GM19239 (cell line): ENCODE data around the gene ELFN2.
A peak's percentile ranks its signal among the peaks of the same experiment; 100 is the strongest.

Experiments used
- DNase-seq: peaks from one replicate; pipeline ENCODE4 v3.0.0; 2011; ENCODE audit warnings: low spot score; ENCODE audit not compliant: insufficient read length
- FAIRE-seq: peaks from 2 replicates; lab custom pipeline; 2011; peaks lifted over from hg19 to GRCh38; lab: Jason Lieb, UNC

ELFN2 gene

DNA sequence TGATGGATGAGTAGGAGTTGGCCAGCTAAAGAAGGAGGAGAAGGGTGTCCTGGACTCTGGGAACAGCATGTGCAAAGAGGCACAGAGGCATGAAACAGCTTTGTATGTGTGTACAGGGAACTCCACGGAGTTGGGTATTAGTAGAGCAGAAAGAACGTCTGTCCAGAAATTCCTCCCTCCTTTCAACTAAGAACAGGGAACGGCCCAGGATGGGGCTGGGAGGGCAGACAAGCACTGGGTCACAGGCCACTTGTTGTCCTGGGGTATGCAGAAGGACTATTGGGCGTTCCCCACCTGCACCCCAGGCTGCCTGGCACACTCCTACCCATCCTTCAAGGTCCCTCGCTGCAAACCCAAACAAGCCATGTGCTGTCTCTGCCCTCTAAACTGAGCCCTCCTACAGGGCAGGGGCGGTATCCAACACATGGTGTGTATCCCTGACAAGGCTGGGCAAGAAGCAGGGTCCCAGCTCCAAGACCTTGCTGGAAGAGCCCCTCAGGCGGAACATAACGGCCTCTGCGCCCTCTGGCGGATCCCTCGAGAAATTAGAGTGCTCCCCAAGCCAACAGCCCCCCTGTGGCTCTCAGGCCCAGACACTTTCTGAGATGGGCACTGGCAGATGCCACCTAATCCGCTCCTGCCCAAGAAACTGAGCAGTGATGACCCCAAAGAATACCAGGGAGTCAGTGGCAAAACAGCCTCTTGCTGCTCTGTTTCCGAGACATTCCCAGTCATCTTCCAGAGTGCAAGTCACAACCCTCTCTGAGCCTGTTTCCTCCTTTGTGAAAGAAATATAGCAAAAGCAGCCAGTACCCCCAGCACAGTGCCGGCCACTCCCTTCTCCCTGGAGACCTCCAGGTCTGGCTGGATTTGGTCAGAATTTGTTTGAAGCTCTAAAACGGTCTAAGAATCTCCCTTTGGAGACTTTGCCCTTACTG is 1.6 kb upstream of the ELFN2 start:
- peak; percentile 79 for FAIRE-seq

DNA sequence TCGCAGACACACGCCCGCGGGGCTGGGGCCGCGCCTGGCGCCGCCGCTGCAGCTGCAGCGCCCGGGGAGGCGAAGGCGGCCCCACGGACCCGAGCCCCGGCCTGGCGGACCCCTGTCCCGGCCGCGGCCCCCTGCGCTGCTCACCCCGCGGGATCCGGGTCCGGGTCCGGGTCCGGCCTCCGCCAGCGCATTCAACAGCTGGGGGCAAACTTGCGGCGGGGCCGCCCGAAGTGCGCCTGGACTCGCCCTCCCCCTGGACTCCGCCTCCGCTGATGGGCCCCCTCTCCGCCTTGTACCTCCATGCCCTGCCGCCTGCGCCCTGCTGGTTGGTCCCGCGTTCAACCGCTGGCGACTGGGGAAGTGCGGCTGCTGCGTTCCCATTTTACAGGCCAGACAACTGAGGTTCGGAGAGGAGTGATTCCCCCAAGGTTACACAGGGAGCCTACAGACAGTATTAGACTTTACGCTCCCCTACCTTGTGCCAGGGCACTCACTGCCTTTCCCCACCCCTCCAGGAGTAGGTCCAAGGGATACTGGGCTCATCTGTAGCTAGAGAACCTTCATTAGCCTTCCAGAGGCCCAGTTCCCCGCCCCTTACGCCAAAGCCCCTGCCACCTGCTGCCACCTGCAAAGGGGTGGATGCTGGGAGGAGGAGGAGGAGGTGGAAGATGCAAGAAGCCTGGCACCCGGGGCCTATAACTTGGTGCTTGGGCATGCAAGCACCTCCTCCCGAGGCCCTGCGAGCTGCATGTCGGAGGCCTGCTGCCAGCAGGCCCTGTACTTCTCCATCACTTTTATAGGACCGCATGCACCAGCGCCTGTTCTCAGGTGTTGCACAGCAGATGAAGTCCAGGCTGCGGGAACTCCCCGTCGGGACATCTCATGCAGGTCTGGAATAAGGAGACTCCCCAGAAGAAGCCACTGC is 694 bp upstream of the ELFN2 start:
- no peak for DNase-seq
- no peak for FAIRE-seq

More for the DNA sequence above, 1.6 kb upstream of the ELFN2 start:
- peak; percentile 91 for DNase-seq

DNA sequence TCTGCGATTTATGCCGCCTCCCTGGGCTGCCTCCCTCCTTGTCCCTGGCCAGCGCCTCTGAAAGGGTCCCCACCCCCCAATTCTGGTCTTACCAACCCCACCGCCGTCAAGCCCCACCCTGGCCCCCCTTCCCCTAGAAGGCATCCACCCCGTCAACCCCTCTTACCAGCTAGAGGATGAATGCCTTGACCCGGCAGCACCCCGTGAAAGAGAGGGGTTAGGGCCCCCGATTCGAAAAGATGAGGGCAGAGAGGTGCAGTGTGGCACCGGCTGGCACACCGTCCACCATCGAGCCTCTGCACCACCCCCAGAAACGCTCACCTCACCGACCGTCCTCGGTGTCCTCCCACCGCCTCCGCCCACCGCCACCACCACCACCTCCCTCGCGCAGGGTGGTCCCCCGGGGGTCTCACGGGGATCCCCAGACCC is 559 bp downstream of the ELFN2 start:
- FAIRE-seq (no peak), DNase-seq (no peak)

DNA sequence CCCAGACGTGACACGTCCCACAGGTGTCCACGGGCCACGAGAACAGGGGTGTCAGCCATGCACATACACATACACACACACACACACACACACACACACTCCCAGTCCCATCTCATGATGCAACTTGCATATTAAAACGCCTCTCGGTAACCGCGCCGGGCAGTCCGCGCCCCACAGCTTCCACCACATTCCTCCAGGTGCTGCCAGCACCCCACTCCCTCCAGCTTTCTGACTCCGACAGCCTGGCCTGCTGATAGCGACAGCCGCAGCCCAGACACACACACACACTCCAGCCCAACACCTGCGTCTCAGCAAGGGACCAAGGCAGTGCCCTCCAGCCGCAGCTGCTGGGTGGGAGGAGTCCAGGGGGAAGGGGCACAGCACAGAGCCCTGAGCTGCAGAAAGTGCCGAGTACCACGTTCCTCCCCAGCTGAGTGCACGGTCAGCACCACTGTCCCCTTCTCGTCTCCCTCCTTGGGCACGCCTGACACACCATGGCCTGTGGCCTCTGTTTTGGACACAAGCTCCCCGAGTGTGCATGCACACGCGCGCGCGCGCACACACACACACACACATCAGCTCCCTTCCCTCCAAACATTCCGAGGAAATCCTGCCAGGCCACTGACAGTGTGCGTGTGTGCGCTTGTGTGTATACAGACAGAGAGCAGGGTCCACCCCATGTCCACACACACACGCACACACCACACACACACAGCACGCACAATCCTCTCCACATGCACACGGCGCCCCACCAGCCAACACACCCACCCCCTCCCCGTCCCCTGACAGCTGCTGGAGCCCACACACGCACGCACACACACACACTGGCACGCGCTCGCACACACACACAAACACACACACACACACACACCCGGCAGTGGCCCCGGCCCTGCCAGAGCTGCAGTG is 1.2 kb downstream of the ELFN2 start:
- FAIRE-seq (no peak), DNase-seq (no peak)

DNA sequence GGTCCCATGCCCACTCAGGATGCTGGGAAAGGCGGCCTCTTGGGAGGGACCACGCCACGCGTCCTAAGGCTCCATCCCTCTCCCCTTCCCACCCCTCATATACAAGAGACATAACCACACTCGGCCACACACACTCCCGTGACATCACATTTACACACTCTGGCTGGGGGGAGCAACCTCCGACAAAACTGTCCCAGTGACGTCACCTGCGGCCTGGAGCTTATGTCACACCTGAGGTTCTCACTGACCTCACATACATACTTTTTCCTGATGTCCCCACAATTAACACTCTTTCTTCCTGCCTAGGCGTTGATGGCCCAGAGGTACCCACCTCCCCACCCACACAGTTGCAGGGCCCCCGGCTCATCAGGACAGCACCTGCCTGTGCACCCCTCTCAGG is 1.9 kb downstream of the ELFN2 start:
- no peak for DNase-seq
- FAIRE-seq = no peak

DNA sequence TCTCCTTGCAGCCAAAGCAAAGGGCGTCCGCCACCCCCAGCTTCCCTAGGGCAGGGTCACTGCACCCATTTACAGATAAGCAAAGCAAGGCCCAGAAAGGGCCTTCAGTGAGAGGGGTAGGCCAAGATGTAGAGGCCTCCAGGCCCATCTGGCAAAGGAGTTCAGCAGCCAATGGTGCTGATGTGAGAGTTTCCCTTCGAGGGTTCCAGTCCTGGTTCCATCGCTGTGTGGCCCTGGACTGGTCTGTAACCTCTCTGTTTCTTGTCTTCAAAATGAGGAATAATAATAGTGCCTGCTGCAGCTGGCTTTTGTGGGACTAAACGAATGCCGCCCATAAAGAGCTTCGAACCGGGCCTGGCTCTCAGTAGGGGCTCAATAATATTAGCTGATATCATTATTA is 4.0 kb downstream of the ELFN2 start:
- FAIRE-seq (no peak), DNase-seq (no peak)

DNA sequence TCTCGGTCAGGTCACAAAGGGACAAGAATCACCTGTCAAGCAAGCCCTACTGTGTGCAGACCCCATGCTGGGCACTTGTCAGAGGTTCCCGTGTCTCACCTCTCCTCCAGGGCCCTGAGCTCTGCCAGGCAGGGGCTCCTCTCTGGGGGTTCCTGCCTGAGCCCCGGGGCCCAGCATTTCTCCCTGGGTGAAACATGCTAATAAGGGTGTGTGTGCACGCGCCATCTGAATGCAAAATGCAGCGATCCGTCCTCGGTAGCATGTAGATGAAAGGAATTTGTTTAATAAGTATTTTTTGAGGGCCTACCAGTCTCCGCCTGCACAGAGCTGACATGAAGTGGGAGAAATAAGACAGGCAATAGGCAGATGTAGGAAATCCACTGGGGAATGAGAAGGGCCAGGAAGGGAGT is 5.8 kb downstream of the ELFN2 start:
- no peak for FAIRE-seq

DNA sequence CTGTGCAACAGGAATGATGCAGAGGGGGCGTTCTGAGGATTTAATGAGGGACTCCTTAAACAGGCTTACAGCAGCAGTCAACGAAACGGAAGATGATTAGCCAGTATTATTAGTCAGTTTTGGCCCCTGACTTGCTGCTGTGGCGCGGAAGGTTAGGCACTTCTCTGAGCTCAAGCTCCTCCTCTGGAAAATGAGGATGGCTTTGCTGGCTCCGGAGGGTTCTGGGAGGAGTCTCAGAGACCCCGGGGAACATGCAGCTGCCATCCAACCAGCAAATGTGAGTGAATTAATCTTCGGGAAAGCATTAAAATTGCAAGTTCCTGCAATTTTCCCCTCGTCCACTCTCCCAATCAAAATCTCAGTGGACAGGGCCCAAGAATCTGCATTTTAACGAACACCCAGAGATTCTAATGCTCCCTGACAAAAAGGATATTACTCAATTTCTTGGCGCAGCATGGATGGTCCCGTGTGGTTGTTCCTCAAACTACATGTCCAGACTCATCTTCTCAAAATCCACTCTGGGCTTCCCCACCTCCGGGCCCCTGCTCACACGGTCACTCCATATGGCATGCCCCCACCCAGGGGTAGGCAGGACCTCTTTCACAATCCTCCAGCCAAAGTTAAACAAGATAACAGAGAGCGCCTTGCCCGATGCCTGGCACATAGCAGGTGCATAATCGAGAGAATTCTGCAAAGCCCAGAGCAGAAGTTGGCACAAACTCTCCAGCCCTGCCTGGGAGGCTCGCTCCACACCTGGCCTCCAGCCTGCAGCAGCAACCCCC is 6.4 kb downstream of the ELFN2 start:
- FAIRE-seq = no peak
- DNase-seq = no peak

More for the DNA sequence above, 5.8 kb downstream of the ELFN2 start:
- no peak for DNase-seq

DNA sequence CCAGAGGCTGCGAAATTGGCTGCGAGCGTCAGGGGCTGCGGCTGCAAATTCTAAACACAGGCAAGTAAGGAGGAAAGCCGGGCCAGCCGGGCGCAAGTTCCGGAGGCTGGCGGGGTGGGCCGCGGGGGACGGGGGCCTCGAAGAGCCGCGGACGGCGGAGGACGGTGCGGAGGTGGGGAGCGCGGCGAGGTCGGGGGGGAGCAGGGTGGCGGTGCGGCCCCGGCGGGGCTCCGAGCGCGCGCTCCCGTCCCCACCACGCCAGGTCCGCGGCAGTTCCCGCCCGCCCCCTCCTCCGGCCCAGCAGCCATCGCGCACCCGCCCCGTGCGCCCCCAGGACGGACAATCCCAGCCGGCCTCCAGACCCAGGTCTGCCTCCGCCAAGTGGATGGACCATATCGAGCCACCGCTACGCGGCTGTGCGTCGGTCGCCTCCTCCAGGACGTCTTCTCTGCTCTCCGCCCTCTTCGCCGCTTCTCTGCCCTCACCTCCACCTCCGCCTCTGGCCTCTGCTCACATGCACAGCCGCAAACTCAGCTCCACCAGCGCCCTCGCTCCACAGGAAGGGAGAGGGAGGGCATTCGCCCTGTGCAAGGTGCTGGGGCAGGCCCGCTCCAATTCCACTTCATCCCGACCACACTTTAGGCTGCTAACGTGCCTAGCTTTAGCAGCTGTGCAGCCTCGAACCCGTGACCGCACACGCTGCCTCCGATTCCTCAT is 7.2 kb downstream of the ELFN2 start:
- DNase-seq = no peak
- no peak for FAIRE-seq

DNA sequence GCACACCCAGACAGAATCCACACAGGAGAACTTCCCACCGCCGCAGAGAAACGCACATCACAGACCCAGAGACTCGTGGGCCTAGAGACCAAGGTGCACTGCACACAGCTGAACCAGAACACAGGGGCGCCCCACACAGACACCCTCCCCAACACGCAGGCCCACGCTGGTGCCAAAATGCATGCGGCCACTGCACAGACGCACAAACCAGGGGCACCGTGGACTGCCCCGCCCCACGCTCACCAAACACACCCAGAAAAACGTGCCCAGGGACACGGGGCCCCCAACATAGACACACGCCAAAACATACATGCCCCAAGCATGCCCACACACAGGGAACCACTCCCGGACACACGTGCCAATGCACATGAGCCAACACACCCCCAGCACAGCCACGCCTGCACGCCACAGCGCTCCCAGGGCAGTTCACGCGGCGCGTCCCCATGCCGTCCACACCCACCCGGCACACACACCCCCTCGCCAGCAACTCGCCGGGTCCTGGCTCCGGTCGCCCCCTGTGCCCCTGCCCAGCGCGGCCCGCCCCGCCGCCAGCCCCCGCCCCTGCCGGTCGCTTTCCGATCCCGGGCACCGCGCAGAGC is 7.8 kb downstream of the ELFN2 start:
- FAIRE-seq (no peak), DNase-seq (no peak)

DNA sequence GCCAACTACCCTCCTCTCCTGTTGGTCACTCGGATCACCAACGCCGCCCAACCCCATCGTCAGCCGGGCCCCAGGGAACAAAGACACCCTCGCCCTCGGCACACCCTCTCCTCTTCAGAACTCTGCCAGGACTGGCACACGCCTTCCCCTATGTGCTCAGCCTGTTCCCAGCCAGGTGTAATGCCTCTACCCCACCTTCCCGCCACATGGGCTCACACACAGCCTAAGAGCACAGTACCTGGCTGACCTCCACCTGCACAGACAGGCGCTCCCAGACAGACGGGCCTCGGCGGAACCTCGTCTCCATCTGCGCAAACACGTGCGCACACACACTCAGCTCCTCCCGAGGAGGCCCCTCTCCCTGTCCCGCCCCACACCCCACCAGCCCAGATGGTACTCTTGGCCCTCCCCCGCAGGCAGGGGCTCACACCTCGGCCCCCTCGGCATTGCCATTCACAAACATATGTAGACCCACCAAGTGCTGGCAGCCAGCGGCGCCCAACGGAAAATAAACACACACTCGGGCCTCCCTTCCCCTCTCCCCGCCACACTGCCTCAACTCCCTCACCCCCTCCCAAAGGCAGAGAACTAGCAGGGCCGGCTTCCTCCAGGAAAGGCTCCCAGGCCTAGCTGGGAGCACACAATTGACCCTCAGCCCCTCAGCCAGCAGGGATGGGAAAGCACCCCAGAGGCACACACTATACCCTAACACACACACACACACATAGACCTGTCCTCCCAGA is 8.5 kb downstream of the ELFN2 start:
- no peak for FAIRE-seq

DNA sequence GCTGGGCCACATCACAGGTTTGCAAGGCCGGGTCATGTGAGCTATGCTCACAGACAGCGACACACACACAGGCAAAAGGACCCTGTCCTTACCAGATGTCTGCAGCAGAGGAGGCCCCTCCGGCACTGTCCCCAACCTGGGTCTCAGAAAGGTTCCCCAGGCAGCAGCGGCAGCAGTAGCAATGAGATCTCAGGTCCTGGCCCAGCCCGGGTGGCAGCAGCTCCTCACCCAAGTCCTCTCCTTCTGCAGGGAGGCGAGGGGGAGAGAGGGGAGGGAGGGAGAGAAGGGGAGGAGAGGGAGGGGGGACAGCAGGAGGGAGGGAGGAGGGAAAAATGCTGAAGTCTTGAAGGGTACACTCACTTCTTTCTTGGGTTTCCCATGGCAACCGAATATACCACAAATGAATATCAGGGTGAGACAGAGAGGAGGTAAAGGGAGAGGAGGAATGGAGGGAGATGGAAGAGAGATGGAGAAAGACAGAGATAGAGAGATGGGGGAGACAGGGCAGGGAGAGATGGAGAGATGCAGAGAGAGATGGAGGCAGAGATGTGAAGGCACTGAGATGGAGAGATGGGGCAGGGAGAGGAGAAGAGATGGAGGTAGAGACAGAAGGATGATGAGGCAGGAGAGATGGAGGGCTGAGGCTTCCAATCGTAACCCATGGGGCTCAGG is 9.5 kb downstream of the ELFN2 start:
- no peak for FAIRE-seq
- no peak for DNase-seq

More for the DNA sequence above, 8.5 kb downstream of the ELFN2 start:
- DNase-seq = no peak

DNA sequence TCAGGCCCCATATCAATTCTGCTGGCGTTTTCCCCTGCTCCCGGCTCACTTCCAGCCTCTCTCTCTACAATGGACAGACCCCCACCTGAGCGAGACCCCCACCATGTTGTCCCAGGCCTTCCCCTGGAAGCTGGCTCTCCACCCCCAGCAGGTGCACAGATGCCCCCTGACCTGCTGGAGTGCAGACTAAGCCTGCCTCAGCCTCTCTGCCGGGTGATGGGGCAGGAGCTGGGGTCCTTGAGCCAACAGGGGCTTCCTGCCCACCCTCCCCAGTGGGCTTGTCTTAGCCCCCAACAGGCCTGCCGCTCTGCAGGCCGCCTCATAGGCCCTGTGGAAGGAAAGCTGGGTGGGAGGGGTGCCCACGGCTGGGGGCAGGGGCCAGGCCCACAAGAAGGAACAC is 10.0 kb downstream of the ELFN2 start:
- FAIRE-seq (no peak), DNase-seq (no peak)

DNA sequence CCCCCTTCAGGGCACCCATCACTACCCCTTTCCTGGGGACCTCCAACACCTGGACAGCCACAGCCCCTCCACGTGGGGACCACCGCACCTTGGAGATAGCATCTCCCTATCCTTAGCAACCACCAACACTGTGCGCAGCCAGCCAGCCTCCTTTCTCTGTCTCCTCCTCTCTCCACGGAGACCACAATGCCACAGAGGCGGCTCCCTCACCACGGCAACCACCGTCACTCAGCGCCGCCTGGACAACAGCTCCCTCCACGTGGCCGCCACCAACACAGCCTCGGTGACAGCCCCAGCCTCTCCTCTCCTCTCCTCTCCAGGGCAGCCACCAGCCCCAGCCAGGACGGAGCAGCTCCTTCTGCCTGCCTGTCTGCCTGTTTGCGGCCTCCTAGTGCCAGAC is 10.5 kb downstream of the ELFN2 start:
- DNase-seq (no peak), FAIRE-seq (no peak)

DNA sequence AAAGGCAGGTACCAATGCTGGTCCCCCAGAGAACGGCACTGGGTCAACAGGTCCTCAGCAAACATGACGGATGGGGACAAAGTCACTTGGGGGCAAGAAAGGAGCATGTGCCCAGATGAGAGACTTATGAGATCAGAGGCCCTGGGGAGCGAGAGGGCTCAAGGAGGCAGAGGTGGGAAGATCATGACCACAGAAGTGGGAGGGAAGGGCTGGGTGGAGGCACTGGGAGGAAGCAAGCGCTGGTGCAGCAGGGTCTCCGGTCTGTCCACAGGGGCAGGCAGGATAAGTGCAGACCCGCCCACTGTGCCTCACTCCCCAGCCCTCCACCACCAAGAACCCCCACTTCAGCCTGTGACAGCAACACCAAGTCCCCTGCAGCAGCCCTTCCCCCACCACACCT is 10.9 kb downstream of the ELFN2 start:
- FAIRE-seq (no peak), DNase-seq (no peak)

DNA sequence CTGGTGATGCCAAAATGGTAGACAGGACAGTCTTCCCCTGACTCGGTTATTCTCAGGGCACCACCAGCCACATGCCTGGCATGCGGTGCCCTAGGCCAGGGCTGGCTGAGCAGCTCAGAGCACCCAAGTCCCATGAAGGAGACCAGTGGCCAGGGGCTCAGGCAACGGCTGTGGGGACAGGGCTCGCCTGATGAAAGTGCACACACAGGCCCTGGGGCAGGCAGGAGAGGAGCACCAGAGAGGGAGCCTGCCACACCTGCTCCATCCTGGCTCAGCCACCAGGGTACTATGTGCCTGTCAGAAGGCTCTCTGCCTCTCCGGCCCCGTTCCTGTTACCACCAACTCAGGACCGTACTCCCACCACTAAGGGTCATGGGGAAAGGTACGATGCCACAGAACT is 12.1 kb downstream of the ELFN2 start:
- no peak for DNase-seq
- no peak for FAIRE-seq

DNA sequence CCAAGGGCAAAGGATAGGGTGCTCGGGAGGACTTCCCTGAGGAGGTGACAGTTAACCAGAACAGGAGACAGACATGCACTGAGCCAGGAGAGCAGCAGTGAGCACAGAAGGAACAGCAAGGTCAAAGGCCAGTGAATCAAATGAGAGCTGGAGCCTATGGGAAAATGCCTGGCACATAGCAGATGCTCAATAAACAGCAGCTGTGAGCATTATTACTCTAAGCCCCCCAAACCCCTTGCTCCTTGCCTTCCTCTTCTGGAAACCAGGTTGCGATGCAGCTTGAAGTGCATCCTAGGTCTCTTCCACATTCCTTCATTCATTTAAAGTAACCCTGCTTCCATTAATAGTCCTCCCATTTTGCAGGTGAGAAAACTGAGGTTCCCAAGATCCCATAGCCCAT is 13.0 kb downstream of the ELFN2 start:
- no peak for DNase-seq
- FAIRE-seq = no peak
